ENCODE data around the gene PPP1R10. TPM values are rescaled to one million over a fixed set of nuclear protein-coding genes. Genes with fewer than 3 reads are reported as not detected.
A peak's percentile ranks its signal among the peaks of the same experiment; 100 is the strongest.

PPP1R10 gene
- total RNA-seq, 2 experiments from 2014 or later: 75.6 to 100.0 TPM

- intact Hi-C loops (cut with DNase I, micrococcal nuclease): no loop called here
- no peak for DNase-seq
- Mint-ChIP-seq H3K9me3 (ENCODE audit: low read depth) (no peaks in the 10 kb centered on the region), H3K4me1 (peaks cover 72% of the 10 kb centered on the region), H3K27ac (peak overlapping the region; percentile 52), H3K4me3 (peak overlapping the region; percentile 94), H3K27me3 (no peaks in the 10 kb centered on the region), H3K36me3 (ENCODE audit: low read depth) (peaks cover 46% of the 10 kb centered on the region)
- ChIA-PET CTCF (interaction anchor here (1.0 to 1.2 kb wide), 2 partner anchors 91 to 158 kb away, joined by 4 read pairs; no protein-coding TSS in a partner anchor), POLR2A (interaction anchor here (0.8 to 1.1 kb wide), 2 partner anchors 10 to 16 kb away, joined by 3 read pairs; partner anchors contain the start of genes GNL1 and PRR3)
- no peak for ATAC-seq
These were observed 43.9 kb downstream of the PPP1R10 start for GRCh38 chr6:30573113-30573512.

- CTCF ChIA-PET: no interaction called here
- H3K27ac Mint-ChIP-seq: peak overlapping the region; percentile 100
- H3K9me3 Mint-ChIP-seq (ENCODE audit: low read depth): no peaks in the 10 kb centered on the region
These were observed 44.9 kb downstream of the PPP1R10 start for GRCh38 chr6:30572148-30572547.

GRCh38 chr6:30571762-30572082 lies 45.3 kb downstream of the PPP1R10 start:
- no peak for ATAC-seq

More at GRCh38 chr6:30572148-30572547, 44.9 kb downstream of the PPP1R10 start:
- POLR2A ChIA-PET: no interaction called here
- H3K27me3 Mint-ChIP-seq: no peaks in the 10 kb centered on the region
- no peak for ATAC-seq
- peak overlapping the region; percentile 94 for H3K4me3 Mint-ChIP-seq
- intact Hi-C loops (cut with DNase I, micrococcal nuclease): no loop called here
- peaks cover 70% of the 10 kb centered on the region for H3K4me1 Mint-ChIP-seq
- H3K36me3 Mint-ChIP-seq (ENCODE audit: low read depth): peaks cover 36% of the 10 kb centered on the region
- DNase-seq: no peak

GRCh38 chr6:30571075-30571761 lies 45.8 kb downstream of the PPP1R10 start, which contains the start of gene ABCF1:
Gene ABCF1 (plus strand): TSS chr6:30571442. CDS start chr6:30571488, 46 bp downstream.
- ChIA-PET CTCF (interaction anchor here (0.9 to 2.6 kb wide), 9 partner anchors 14 to 337 kb away, joined by 3 to 14 read pairs (median 6); partner anchors contain the start of genes GTF2H4 and PRR3), POLR2A (interaction anchor here (0.6 to 2.1 kb wide), 9 partner anchors 13 to 271 kb away, joined by 3 to 28 read pairs (median 5); partner anchors contain the start of genes GNL1, MDC1, MRPS18B and PPP1R10)
- H3K36me3 Mint-ChIP-seq (ENCODE audit: low read depth): peaks cover 27% of the 10 kb centered on the region
- intact Hi-C loops (cut with DNase I, micrococcal nuclease): loop anchor here (1.0 to 2.0 kb wide), 10 partner anchors 15 to 587 kb away; partner anchors contain the start of genes GNL1 (in 2 of the 2), MRPS18B (in 2 of the 2), PPP1R10 (in 2 of the 2) and C6orf136 (in 1 of the 2)
- peak within 1 kb of the TSS; percentile 100 for H3K27ac Mint-ChIP-seq
- H3K4me3 Mint-ChIP-seq: peak within 1 kb of the TSS; percentile 94
- DNase-seq: peak; percentile 100
- H3K27me3 Mint-ChIP-seq: no peaks in the 10 kb centered on the region
- no peaks in the 10 kb centered on the region for H3K9me3 Mint-ChIP-seq (ENCODE audit: low read depth)
- H3K4me1 Mint-ChIP-seq: peaks cover 62% of the 10 kb centered on the region
- peak; percentile 86 for ATAC-seq

More at GRCh38 chr6:30571762-30572082, 45.3 kb downstream of the PPP1R10 start:
- Mint-ChIP-seq H3K27ac (peak overlapping the region; percentile 100), H3K4me3 (peak overlapping the region; percentile 94), H3K27me3 (no peaks in the 10 kb centered on the region), H3K9me3 (ENCODE audit: low read depth) (no peaks in the 10 kb centered on the region), H3K4me1 (peaks cover 66% of the 10 kb centered on the region), H3K36me3 (ENCODE audit: low read depth) (peaks cover 32% of the 10 kb centered on the region)
- CTCF ChIA-PET: interaction anchor here (0.9 to 2.5 kb wide), 5 partner anchors 26 to 107 kb away, joined by 5 to 14 read pairs (median 6); no protein-coding TSS in a partner anchor
- no peak for DNase-seq
- POLR2A ChIA-PET: interaction anchor here (0.6 to 2.1 kb wide), 8 partner anchors 14 to 145 kb away, joined by 3 to 28 read pairs (median 6); partner anchors contain the start of genes GNL1, MDC1, MRPS18B and PPP1R10
- intact Hi-C loops (cut with DNase I, micrococcal nuclease): loop anchor here (1.0 to 2.0 kb wide), 10 partner anchors 15 to 587 kb away; partner anchors contain the start of genes GNL1 (in 2 of the 2), MRPS18B (in 2 of the 2), PPP1R10 (in 2 of the 2) and C6orf136 (in 1 of the 2)

GRCh38 chr6:30570740-30571074 lies 46.3 kb downstream of the PPP1R10 start:
- intact Hi-C loops (cut with DNase I, micrococcal nuclease): loop anchor here (1.0 to 2.0 kb wide), 10 partner anchors 14 to 588 kb away; partner anchors contain the start of genes GNL1 (in 2 of the 2), MRPS18B (in 2 of the 2), PPP1R10 (in 2 of the 2) and C6orf136 (in 1 of the 2)
- H3K9me3 Mint-ChIP-seq (ENCODE audit: low read depth): no peaks in the 10 kb centered on the region
- ATAC-seq (peak; percentile 6), DNase-seq (no peak)
- H3K27me3 Mint-ChIP-seq: no peaks in the 10 kb centered on the region
- H3K4me3 Mint-ChIP-seq: peak overlapping the region; percentile 94
- ChIA-PET POLR2A (interaction anchor here (0.7 to 2.1 kb wide), 7 partner anchors 13 to 270 kb away, joined by 3 to 28 read pairs (median 7); partner anchors contain the start of genes GNL1, MDC1, MRPS18B and PPP1R10), CTCF (interaction anchor here (0.9 to 2.6 kb wide), 9 partner anchors 13 to 337 kb away, joined by 3 to 14 read pairs (median 6); partner anchors contain the start of genes GTF2H4 and PRR3)
- peak overlapping the region; percentile 94 for H3K27ac Mint-ChIP-seq
- H3K36me3 Mint-ChIP-seq (ENCODE audit: low read depth): peaks cover 27% of the 10 kb centered on the region
- H3K4me1 Mint-ChIP-seq: peaks cover 62% of the 10 kb centered on the region

- intact Hi-C loops (cut with DNase I, micrococcal nuclease): loop anchor here in 1 of 2 experiments (2.0 kb wide), 1 partner anchor 503 kb away; the partner anchor contains the start of gene PPP1R11
- Mint-ChIP-seq H3K4me3 (peak overlapping the region; percentile 94), H3K4me1 (peaks cover 60% of the 10 kb centered on the region), H3K9me3 (ENCODE audit: low read depth) (no peaks in the 10 kb centered on the region), H3K27me3 (no peaks in the 10 kb centered on the region), H3K36me3 (ENCODE audit: low read depth) (peaks cover 27% of the 10 kb centered on the region), H3K27ac (peak overlapping the region; percentile 39)
- POLR2A ChIA-PET: interaction anchor here (1.8 to 2.1 kb wide), 3 partner anchors 12 to 45 kb away, joined by 10 to 28 read pairs (median 24); partner anchors contain the start of genes GNL1 and PRR3
- CTCF ChIA-PET: interaction anchor here (1.0 to 2.6 kb wide), 9 partner anchors 10 to 338 kb away, joined by 3 to 14 read pairs (median 5); partner anchors contain the start of genes GTF2H4 and PRR3
- ATAC-seq (no peak), DNase-seq (no peak)
These were observed 46.8 kb downstream of the PPP1R10 start for GRCh38 chr6:30570263-30570662.

GRCh38 chr6:30568245-30568644 lies 48.8 kb downstream of the PPP1R10 start:
- ChIA-PET POLR2A (no interaction called here), CTCF (interaction anchor here (2.6 kb wide), 1 partner anchor 87 kb away, joined by 8 read pairs; no protein-coding TSS in a partner anchor)
- Mint-ChIP-seq H3K27me3 (no peaks in the 10 kb centered on the region), H3K4me3 (no peak overlapping the region), H3K36me3 (ENCODE audit: low read depth) (peaks cover 20% of the 10 kb centered on the region), H3K4me1 (peaks cover 45% of the 10 kb centered on the region), H3K27ac (no peak overlapping the region), H3K9me3 (ENCODE audit: low read depth) (no peaks in the 10 kb centered on the region)
- ATAC-seq (peak; percentile 47), DNase-seq (peak; percentile 70)
- intact Hi-C loops (cut with DNase I, micrococcal nuclease): no loop called here

- H3K9me3 Mint-ChIP-seq (ENCODE audit: low read depth): no peaks in the 10 kb centered on the region
- ChIA-PET POLR2A (interaction anchor here (0.7 to 1.2 kb wide), 2 partner anchors 8 to 245 kb away, joined by 3 to 5 read pairs; partner anchors contain the start of gene PRR3), CTCF (interaction anchor here (0.7 to 2.8 kb wide), 9 partner anchors 8 to 165 kb away, joined by 3 to 13 read pairs (median 4); partner anchors contain the start of gene PRR3)
- H3K27me3 Mint-ChIP-seq: no peaks in the 10 kb centered on the region
- ATAC-seq (no peak), DNase-seq (no peak)
- H3K4me1 Mint-ChIP-seq: peaks cover 38% of the 10 kb centered on the region
- intact Hi-C loops (cut with DNase I, micrococcal nuclease): no loop called here
- H3K4me3 Mint-ChIP-seq: no peak overlapping the region
- H3K27ac Mint-ChIP-seq: peak overlapping the region; percentile 38
- H3K36me3 Mint-ChIP-seq (ENCODE audit: low read depth): peaks cover 32% of the 10 kb centered on the region
These were observed 51.3 kb downstream of the PPP1R10 start for GRCh38 chr6:30565772-30566171.

- Mint-ChIP-seq H3K27ac (peak overlapping the region; percentile 55), H3K9me3 (ENCODE audit: low read depth) (no peaks in the 10 kb centered on the region), H3K36me3 (ENCODE audit: low read depth) (peaks cover 42% of the 10 kb centered on the region), H3K27me3 (no peaks in the 10 kb centered on the region), H3K4me1 (peaks cover 34% of the 10 kb centered on the region), H3K4me3 (no peak overlapping the region)
- intact Hi-C loops (cut with DNase I, micrococcal nuclease): no loop called here
- no peak for DNase-seq
- ChIA-PET CTCF (interaction anchor here (0.5 to 1.4 kb wide), 5 partner anchors 21 to 229 kb away, joined by 3 to 4 read pairs (median 4); no protein-coding TSS in a partner anchor), POLR2A (no interaction called here)
- no peak for ATAC-seq
These were observed 52.9 kb downstream of the PPP1R10 start for GRCh38 chr6:30564114-30564513.

GRCh38 chr6:30562470-30563425 lies 54.3 kb downstream of the PPP1R10 start:
- Mint-ChIP-seq H3K27ac (peak overlapping the region; percentile 10), H3K4me3 (no peak overlapping the region), H3K9me3 (ENCODE audit: low read depth) (no peaks in the 10 kb centered on the region), H3K4me1 (peaks cover 35% of the 10 kb centered on the region), H3K27me3 (no peaks in the 10 kb centered on the region), H3K36me3 (ENCODE audit: low read depth) (peaks cover 52% of the 10 kb centered on the region)
- ATAC-seq (no peak), DNase-seq (no peak)
- intact Hi-C loops (cut with DNase I, micrococcal nuclease): no loop called here
- ChIA-PET CTCF (interaction anchor here (0.6 to 1.5 kb wide), 4 partner anchors 18 to 80 kb away, joined by 3 to 6 read pairs (median 4); no protein-coding TSS in a partner anchor), POLR2A (no interaction called here)
